ENCODE data around the gene FBLN1. TPM values are rescaled to one million over a fixed set of nuclear protein-coding genes. Genes with fewer than 3 reads are reported as not detected.

Gene FBLN1
- total and polyA plus RNA-seq, 2 donors (not counting 3 experiments of a cell fraction or from before 2014, with no cell fraction given) = 1.2 to 4.0 TPM

DNA sequence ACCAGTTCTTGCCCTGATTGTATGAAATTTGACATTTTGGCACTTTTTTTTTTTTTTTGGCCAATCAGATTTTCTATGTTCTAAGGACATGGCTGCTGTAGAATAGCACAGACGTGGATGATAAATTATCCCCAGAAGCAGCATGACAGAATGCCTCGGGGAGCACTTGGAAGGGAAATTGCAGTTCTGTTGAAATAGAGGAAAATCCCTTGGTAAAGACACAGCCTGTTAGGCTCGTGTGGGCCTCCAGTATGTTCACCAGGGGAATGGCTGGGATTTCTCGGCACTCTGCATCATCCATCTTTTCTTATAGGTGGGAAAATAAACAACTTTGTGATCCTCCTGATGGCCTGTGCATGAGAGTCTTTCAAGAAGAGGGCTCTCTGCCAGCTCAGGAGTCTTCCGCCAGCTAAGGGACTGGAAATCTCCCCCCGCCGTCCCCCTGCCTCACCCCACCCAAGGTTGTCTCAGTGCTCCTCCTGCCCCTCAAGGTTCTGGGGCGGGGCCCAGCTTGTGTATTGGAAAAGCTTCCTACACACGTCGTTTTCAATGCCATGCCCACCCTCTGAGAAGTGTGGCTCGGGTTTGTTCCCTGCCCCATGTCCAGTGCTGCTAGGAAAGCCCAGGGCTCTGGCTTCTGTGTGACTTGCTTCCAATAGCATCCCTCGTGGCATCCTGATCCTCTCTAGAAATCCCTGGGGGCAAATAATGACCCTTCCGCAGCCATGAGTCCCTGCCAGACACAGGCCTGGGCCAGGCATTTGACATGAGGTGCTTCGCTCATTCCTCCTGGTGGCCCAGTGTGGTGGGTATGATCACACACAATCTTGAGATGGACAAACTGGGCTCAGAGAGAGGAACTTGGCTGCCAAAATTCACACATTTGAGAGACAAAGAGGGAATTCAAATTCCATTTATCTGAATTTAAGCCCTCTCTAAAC is 98.4 kb downstream of the FBLN1 start:
- intact Hi-C loops (cut with micrococcal nuclease) (no loop called here), dilution Hi-C loops (cut with MboI; ENCODE audit: extremely low pct_ligation_motif_present, low sequenced_read_pairs) (no loop called here)
- H2AFZ ChIP-seq (ENCODE audit: low read depth, low read length) = no peak overlapping the region
- no peak for FAIRE-seq
- no peak overlapping the region for H3K9ac ChIP-seq (replicated peaks; ENCODE audit: extremely low read depth, insufficient read depth, low read length)
- peaks cover 0 to 1% of the 10 kb centered on the region in 2 experiments for H3K27me3 ChIP-seq (ENCODE audit: control insufficient read depth in 2 of 2, insufficient read depth in 2 of 2, low read length in 2 of 2)
- no peak overlapping the region for H3K4me2 ChIP-seq (ENCODE audit: insufficient read depth, low read length)
- no peaks in the 10 kb centered on the region for H3K79me2 ChIP-seq (ENCODE audit: control insufficient read depth, insufficient read depth, low read length)
- no peak overlapping the region for H3K4me3 ChIP-seq (replicated peaks in 1 of 3; ENCODE audit: insufficient read depth in 1 of 3, low read depth in 1 of 3, low read length in 3 of 3)
- no peak for TF ChIP-seq EZH2 (IDR thresholded peaks at IDR 0.05; ENCODE audit: borderline replicate concordance, low read depth, low read length, severe bottlenecking)
- TF ChIP-seq POLR2A (IDR thresholded peaks at IDR 0.05; ENCODE audit: low read depth, low read length) = no peak
- no peak for TF ChIP-seq MYC (IDR thresholded peaks at IDR 0.05; ENCODE audit: low read depth, low read length)
- TF ChIP-seq, protein P1, sequence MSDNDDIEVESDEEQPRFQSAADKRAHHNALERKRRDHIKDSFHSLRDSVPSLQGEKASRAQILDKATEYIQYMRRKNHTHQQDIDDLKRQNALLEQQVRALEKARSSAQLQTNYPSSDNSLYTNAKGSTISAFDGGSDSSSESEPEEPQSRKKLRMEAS (IDR thresholded peaks at IDR 0.05; ENCODE audit: insufficient read depth, insufficient read length) = no peak
- no peak for TF ChIP-seq FOS (IDR thresholded peaks at IDR 0.05; ENCODE audit: borderline replicate concordance, insufficient read depth, low read length)
- TF ChIP-seq GATA2 (IDR thresholded peaks at IDR 0.05; ENCODE audit: insufficient read depth, insufficient read length, low read depth, low read length) = no peak
- TF ChIP-seq JUN (IDR thresholded peaks at IDR 0.05; ENCODE audit: borderline replicate concordance, insufficient read depth, insufficient read length, low read depth) = no peak
- TF ChIP-seq, protein P2, sequence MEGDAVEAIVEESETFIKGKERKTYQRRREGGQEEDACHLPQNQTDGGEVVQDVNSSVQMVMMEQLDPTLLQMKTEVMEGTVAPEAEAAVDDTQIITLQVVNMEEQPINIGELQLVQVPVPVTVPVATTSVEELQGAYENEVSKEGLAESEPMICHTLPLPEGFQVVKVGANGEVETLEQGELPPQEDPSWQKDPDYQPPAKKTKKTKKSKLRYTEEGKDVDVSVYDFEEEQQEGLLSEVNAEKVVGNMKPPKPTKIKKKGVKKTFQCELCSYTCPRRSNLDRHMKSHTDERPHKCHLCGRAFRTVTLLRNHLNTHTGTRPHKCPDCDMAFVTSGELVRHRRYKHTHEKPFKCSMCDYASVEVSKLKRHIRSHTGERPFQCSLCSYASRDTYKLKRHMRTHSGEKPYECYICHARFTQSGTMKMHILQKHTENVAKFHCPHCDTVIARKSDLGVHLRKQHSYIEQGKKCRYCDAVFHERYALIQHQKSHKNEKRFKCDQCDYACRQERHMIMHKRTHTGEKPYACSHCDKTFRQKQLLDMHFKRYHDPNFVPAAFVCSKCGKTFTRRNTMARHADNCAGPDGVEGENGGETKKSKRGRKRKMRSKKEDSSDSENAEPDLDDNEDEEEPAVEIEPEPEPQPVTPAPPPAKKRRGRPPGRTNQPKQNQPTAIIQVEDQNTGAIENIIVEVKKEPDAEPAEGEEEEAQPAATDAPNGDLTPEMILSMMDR (IDR thresholded peaks at IDR 0.05; ENCODE audit: extremely low read depth in 1 of 2, insufficient read depth in 1 of 2, low read depth in 1 of 2, low read length in 2 of 2) = no peak
- no peak overlapping the region for H3K27ac ChIP-seq (ENCODE audit: insufficient read depth, low read depth, low read length)
- ChIA-PET CTCF (no interaction called here), POLR2A (no interaction called here)
- no peaks in the 10 kb centered on the region for H3K36me3 ChIP-seq (ENCODE audit: control insufficient read depth in 2 of 2, extremely low read depth in 1 of 2, insufficient read depth in 2 of 2, low read length in 2 of 2)
- BruUV-seq (replicated peaks) = no TSS peak
- DNase-seq (ENCODE audit: low read depth, low spot score) = no peak
- no peaks in the 10 kb centered on the region for H4K20me1 ChIP-seq (replicated peaks; ENCODE audit: control insufficient read depth, extremely low read depth, insufficient read depth, low read length)
- H3K9me3 ChIP-seq (replicated peaks; ENCODE audit: control insufficient read depth, insufficient read depth, low read length) = no peaks in the 10 kb centered on the region
- no peaks in the 10 kb centered on the region for H3K9me1 ChIP-seq (replicated peaks; ENCODE audit: control insufficient read depth, extremely low read depth, insufficient read depth, low read length)
- no peaks in the 10 kb centered on the region for H3K4me1 ChIP-seq (ENCODE audit: control insufficient read depth, extremely low read depth, insufficient read depth, low read length)

Data from endothelial cell of umbilical vein (primary cell).